ENCODE measurements around the gene ZNF407. TPM values are rescaled to one million over a fixed set of nuclear protein-coding genes. Genes with fewer than 3 reads are reported as not detected.

ZNF407 gene
- total RNA-seq, 2 experiments from 2014 or later: 12.3 to 12.6 TPM

DNA sequence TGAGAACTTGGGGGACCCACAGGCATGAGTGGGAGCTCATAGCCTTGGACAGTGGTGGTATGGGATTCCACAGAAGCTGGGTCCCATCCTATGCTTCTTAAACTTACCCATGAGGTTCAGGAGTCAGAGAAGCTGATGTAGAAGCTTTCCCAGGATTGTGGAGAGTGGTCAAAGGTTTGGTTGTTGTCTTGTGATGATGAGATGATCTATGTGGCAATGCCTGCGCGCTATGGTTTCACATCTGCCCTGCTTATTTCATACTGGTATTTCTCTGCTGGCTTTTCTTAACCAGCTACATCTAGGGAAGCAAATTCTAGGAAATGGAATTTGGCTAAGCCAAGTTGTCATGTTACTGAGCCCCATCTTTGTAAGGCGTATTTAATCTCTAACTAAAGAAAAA lies 168.6 kb downstream of the ZNF407 start:
- POLR2A ChIA-PET: interaction anchor here (0.6 kb wide), 1 partner anchor 846 kb away, joined by 5 read pairs; no protein-coding TSS in a partner anchor
- CTCF ChIA-PET: no interaction called here

DNA sequence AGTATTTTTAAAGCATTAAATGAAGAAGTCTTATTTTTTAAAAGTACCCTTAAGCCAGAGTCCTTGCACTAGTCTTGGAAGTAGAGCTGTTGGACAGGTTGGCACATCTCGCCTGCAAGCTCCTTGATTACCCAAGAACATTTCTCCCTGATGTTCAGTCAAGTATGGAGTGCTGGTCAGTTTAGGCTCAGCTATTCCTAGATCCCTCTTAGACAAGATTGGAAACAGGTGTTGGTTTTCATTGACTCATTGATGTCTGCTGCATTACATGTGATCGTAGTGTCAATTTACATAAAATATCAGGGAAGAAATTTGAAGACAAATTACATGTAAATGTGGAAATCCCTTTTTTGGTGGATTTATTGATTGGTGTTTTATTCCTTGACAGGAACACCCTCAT lies 170.4 kb downstream of the ZNF407 start:
- ChIA-PET CTCF (interaction anchor here (0.7 kb wide), 1 partner anchor 629 kb away, joined by 5 read pairs; no protein-coding TSS in a partner anchor), POLR2A (no interaction called here)

DNA sequence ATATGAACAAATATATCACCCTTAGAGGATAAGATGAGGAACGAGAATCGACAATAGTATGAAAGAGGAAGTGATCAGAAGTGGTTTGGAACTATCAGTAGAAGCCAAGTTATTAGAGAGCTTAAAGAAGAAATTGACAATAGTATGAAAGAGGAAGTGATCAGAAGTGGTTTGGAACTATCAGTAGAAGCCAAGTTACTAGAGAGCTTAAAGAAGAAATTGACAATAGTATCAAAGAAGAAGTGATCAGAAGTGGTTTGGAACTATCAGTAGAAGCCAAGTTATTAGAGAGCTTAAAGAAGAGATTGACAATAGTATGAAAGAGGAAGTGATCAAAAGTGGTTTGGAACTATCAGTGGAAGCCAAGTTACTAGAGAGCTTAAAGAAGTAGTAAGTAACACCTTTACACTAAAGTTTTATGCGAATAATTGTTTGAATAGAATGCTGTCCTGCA lies 175.5 kb downstream of the ZNF407 start:
- POLR2A ChIA-PET: no interaction called here
- CTCF ChIA-PET: no interaction called here

DNA sequence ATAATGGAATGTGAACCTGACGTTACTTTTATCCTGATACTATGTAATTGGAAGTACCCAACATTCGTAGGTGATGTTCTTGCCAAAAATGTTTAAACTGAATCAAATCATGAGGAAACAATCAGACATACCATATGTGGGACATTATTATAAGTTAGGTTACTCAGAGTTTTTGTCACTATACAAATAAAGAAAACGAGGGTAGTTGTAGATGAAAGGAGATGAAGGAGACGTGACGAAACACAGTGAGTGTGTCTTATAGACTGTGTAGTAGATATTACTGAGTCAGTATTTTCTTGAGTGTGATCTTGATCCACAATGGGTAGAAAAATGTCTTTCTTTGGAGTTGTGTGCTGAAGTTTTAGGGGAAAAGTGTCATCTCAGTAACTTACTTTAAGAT lies 176.8 kb downstream of the ZNF407 start:
- POLR2A ChIA-PET: no interaction called here
- CTCF ChIA-PET: no interaction called here

DNA sequence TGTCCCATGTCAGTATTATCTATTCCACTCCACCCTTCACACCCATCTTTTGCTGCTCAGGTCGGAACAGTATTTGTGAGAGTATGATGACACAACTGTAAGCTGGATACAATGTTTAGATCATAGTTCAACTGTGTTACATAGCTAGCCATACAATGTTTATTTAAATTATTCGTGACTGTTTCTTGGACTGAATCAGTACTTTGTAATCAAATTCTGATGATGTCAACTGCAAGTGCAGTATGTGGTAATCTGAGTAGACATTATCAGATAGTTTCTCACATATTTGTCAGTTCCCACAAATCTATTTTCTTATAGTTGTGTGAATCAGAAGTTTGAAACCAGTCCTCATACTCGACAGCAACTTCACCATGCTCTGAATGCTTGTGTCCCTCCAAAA lies 177.6 kb downstream of the ZNF407 start:
- POLR2A ChIA-PET: no interaction called here
- CTCF ChIA-PET: no interaction called here

DNA sequence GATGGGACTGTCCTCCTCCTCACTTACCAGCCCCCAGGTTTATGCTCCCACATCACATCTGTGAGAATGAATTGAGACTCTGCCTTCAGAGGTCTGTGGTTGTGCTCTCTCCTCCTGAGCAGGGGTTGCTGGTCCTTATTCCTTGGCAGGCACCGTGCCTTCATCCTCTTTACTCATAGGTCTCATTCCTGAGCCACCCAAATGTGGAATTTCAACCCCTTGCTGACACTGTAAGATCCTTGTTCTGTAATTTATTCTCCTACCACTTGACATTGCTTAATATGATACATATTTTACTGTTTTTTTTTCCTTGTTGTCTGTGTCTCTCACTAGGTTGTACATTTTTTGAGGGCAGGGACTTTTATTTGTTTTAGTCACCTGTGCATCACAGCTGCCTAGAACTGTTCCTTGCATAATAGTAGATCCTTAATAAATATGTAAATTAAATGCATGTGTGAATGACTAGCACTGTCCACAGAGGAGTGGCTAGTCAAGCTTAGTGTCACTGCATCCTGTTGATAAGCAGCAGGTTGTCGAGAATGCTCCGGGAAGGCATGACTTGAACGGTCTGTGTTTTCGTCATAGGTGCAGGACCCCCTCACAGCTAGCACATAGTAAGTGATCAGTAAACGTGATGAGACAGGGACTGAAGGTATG lies 180.6 kb downstream of the ZNF407 start:
- ChIA-PET CTCF (no interaction called here), POLR2A (no interaction called here)

DNA sequence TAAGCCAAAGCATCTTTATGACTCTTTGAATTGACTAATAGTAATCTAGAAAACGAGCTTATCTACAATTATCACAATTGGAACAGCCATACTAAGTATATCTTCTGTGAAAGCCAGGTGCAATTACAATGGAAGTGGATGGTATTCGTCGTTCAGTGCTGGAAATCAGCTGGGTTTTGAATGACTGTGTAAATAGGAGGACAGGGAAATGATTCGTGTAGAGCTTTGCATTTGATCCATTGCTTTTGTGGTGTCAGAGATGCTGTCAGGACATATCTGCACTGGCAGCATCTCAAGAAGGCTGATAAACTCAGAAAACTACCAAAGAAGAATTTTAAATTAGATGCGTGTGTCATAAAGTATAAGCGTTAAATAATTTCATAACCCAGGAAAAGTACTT lies 187.1 kb downstream of the ZNF407 start:
- ChIA-PET POLR2A (no interaction called here), CTCF (no interaction called here)

DNA sequence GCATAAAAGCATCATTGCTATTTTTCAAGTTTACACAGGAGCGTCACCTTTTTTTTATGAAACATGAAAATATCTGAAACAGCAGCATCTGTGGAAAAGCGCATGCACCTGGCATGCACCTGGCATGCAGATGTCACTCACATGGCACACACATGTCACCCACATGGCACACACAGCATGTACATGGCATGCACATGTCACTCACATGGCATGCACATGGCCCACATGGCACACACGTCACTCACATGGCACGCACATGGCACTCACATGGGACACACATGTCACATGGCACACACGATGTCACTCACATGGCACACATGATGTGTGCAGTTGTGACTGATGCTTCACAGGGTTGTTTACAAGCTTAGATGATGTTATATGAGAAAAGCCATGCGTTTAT lies 188.0 kb downstream of the ZNF407 start:
- CTCF ChIA-PET: no interaction called here
- POLR2A ChIA-PET: no interaction called here

DNA sequence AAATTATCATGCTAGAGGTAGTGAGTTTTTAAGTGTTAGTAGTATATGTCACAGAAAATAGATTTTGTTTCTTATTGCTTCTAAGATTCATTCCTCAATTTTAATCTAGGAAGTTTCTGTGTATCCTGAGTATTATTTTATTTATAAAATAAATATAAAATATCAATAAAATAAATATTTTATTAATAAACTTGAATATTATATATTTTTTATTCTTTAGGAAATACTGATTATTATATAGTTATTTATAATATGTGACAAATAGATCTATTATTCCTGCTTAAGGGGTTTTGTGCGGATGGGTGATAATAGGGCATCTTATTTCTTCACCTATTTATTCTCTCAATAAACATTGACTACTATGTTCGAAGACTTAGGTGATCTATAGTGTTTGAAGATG lies 191.0 kb downstream of the ZNF407 start:
- ChIA-PET POLR2A (no interaction called here), CTCF (no interaction called here)

DNA sequence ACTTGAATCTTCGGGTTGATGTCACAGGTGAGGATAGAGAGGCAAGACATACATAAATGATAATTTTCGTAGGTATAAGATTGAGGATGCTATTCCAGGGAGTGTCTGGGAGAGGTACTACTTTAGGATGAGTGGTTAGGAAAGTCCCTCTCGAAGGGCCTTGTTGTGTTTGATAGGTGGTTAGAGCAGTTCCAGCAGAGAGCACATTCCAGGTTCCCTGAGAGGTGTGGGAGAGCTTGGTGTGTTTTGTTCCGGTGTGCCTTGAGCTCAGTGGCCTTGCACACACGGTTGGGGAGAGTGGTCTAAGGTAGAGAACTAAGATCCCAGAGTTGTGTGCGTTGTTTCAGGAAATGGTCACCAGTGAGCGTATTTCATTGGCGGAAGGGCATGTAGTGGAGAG lies 191.4 kb downstream of the ZNF407 start:
- ChIA-PET CTCF (no interaction called here), POLR2A (no interaction called here)

DNA sequence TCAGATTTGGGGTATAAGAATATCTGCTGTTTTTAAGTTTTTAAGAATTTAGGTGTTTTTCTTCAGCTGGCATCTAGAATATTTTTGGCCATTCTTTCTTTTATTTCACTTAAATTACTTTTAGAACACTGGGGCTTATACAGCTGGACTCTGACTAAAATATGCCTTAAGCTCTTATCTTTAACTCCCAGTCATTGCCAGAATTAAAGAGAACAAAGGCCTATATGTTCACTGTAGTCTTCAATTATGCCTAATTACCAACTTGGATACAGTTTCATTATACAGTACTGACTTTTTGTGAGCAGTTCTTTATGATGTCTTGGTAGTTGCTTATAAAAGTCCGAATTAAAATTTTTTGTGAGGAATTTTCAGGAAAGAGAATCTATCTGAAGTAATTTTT lies 192.8 kb downstream of the ZNF407 start:
- POLR2A ChIA-PET: no interaction called here
- CTCF ChIA-PET: interaction anchor here (0.6 kb wide), 2 partner anchors 275 to 1470 kb away, joined by 3 to 4 read pairs; no protein-coding TSS in a partner anchor

DNA sequence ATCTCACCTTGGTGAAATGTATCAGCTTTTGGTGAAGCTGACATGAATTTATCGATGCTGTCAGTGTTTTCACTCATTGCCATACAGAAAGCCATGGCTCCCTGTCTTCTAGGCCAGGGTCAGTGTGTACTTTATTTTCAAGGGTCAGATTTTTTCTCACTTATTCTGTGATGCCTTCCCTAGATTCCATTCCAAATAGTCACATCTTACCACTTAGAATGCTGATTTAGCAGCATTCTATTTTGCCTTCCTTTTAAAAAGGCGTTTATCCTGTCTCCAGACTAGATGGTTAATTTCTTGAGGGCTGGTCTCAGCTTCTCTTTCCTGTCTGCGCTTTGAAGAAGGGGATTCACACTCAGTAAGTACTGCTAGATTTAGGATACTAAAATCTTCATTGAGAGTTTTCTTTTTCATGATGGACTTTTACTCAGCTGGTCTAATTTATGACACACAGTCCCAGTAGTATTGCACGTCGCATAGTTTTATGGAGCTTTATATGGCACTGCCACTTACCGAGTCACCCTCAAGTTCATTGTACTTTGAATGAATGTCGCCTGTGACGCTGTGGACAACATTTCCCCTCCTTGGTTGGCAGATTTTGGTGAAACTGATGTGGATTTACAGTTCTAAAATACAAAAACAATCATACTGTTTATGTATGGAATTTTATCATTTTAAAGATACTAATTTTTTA lies 194.0 kb downstream of the ZNF407 start:
- POLR2A ChIA-PET: no interaction called here
- CTCF ChIA-PET: no interaction called here

DNA sequence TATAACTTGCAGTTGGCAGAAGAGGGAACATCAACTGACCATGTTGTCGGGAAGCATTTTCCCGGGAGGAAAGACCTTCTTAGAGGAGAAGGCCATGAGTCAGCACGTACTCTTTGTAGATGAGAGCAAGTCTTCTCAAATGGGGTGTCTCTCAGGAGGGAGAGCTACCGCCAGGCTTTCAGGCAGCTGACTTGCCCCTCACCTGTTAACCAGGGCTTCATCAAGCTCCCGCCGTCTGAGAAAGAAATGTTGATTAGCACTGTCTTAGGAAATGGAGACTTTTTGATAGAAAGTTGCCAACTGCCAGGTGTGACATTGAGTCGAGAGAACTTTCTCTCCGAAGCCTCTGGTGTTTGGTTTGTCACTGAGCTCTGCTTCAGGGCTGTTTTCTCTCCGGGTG lies 196.1 kb downstream of the ZNF407 start:
- CTCF ChIA-PET: no interaction called here
- POLR2A ChIA-PET: no interaction called here

DNA sequence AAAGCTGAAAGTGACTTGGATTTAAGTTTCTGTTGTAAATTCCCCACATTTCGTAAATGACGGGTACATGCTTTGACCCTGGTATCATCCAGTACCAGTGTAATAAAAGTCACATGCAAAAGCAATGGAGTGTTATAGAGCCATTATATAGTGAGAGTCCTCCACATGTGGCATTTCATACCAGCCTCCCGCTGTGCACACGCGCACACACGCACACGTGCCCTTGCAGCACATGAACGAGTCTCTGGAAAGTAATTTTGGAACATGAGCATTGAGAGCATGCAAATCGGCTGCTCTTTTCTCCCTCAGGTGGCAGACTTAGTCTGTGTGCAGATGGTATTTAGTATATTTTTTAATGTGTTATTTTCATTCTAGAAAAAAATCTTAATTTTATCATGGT lies 198.1 kb downstream of the ZNF407 start:
- ChIA-PET POLR2A (no interaction called here), CTCF (no interaction called here)

DNA sequence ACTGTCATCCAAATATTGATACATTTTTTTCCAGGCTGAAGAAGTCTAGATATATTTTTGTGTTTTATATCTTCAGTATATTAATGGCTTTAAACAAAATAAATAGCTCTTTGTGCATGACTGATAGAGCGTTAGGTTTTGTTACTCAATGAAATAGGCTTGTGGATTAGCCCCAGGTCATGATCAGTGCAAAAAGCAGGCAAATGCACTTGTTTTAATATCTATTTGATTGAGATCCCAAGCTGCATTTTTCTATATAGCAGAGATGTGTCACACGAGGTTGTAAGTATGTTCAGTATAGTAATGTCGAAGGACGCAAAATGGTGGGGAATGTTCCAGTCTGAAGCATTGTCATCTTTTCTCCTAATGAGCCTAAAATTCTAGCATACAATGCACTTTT lies 198.5 kb downstream of the ZNF407 start:
- CTCF ChIA-PET: no interaction called here
- POLR2A ChIA-PET: no interaction called here

DNA sequence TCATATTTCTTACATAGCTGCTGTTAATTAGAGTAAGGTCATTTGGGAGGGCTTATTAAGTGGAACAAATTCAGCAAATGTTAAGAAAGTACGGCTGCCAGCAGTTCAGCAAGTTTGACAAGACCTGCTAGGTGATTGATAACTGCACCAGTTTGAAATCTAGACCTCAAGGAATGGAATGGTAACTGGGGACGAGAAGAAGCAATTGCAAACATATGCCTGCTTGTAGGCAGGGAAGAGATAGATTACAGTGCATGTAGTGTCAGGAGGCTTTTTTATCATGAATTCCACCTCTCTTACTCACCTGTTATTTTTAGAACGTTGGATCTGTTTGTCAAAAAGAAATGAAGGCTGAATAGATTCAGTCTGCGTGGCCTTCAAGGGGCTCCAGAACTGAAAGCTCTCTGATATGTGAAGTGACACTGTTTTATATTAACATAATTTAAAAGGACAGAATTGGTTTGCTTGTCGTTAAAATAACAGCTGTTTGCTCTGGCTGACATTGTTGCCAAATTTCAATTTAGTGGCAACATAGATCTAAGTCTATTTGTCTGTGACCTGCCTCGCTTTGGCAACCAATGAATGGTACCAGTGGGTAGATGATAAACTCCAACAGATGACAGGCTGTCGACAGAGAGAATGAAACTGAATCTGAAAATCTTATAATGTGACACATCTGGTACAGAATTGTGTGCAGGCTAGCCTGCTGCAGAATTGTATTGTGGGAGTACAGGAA lies 199.3 kb downstream of the ZNF407 start:
- ChIA-PET POLR2A (no interaction called here), CTCF (no interaction called here)

DNA sequence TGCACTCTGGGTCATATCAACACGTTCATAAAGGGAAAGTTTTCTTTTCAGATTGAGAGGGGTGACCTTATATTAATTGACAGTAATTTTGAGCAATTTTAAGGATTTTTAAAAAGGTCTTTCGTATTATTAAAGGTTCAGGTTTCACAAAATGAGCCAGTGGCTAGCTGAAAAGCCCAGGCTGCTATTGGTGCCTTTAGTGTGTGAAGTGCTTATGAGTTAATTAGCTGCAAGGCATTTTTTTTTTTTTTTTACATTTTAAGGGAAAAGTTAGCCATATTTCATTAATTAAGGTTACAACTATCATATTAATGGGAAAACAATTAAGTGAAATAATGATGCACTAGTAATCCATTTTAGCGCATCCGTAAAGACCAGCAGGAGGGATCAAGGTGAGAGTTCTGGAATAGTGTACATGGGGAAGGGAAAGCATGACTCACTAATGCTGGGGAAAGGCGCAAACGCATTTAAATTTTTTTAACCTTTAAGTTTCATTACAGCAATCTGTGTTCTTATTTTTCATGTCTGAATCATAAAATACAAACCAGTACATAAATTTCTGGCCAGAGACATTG lies 200.0 kb downstream of the ZNF407 start:
- ChIA-PET POLR2A (no interaction called here), CTCF (no interaction called here)

DNA sequence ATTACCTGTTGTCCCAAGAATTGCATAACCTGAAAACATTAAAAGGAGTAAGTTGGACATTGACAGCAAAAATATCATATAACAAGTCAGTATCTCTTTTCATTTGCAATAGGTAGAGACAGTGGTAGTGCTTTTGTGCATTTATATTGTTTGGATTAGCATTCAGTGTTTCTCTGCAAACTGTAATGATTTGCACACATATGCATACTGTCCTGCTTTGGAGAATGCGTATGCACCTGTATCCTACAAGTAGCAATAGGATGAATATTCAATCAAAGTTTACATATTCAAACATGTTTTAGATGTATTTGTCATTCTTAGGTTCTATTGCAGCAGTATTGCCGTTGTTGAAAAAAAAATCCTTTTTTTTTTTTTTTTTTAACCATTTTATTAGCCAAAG lies 201.9 kb downstream of the ZNF407 start:
- POLR2A ChIA-PET: no interaction called here
- CTCF ChIA-PET: no interaction called here

DNA sequence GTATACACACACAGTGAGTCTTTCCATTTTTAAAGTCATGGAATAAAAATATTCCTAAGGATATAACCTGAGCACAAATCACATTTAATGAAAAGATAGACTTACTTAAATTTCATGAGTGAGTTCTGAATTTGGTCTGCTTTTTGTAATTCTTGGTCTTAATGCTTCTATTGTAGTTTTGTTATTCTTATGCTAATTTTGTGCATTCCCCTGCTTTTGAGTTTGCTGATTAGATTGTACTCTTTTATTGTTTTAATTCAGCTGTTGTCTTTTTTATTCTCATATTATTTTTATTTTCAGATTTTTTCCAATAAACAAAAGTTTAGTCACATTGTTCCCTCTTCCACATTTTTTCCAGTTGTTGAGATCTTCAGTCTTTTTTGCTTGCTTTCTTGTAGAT lies 202.4 kb downstream of the ZNF407 start:
- POLR2A ChIA-PET: no interaction called here
- CTCF ChIA-PET: no interaction called here

DNA sequence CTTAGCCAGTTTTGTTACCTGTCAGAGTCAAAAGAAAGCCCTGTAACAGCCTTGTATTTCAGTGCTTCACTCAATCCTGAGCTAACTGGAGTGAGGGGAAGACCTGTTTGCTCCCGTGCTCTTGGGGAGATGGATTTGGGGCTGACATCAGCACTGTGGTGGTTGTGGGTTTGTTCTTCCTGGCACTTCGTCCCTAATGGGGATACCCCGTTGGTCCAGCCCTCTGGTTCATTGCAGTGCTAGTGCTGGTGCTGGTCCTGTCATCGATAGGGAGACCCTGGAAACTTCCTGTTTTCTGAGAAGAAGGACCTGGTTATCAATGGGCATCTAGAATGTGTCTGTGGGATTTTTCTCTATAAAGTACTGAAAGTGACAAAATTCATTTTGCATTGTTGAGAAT lies 205.4 kb downstream of the ZNF407 start:
- POLR2A ChIA-PET: no interaction called here
- CTCF ChIA-PET: no interaction called here

DNA sequence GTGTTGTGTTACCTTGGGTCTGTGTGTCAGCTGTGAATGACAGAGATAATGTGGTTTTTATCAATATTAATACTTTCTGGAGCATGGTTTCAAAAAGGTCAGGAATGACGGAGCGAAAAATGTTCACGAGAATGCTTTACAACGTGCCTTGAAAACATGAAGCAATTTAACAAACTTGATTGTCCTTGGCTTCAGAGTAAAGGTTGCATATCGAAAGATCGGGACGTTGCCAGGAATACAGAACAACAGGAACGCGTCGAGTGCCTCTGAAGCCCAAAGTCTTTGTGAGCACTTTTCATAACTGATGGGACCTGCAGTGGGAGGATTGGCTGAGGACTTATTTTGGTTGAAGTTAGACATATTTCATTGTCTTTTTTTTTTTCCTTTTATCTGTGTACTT lies 206.1 kb downstream of the ZNF407 start:
- POLR2A ChIA-PET: no interaction called here
- CTCF ChIA-PET: no interaction called here

Data from activated CD8-positive, alpha-beta memory T cell treated with anti-CD3 and anti-CD28 coated beads for 36 hours (primary cell).